A673 (cell line): ENCODE data around the gene ZNF565. TPM values are rescaled to one million over a fixed set of nuclear protein-coding genes. Genes with fewer than 3 reads are reported as not detected.

ENCODE experiments used
- BruUV-seq: library from RNA; stranded (reverse); fragments of 400-500 nt; replicated peaks from 2 replicates; lab custom pipeline; 2021; lab: Mats Ljungman, UMichigan
- CTCF ChIA-PET: fragments of 300-600 bp; sonication (Branson Sonifier 250); formaldehyde crosslinking; loops from one replicate; lab custom pipeline; 2022; ENCODE audit warnings: antibody characterized with exemption; lab: Charles Lee
- POLR2A ChIA-PET: fragments of 300-600 bp; sonication (Branson Sonifier 250); formaldehyde crosslinking; loops from one replicate; lab custom pipeline; 2022; ENCODE audit warnings: antibody characterized with exemption; ENCODE audit not compliant: low non-redundant PET; lab: Charles Lee
- DNase-seq: peaks from one replicate; pipeline ENCODE4 v3.0.0-alpha.2; 2015; ENCODE audit warnings: low spot score
- H3K27ac ChIP-seq: fragments of 200-600 bp; sonication (generic); 2 replicates; pipeline ENCODE4 v1.5.1; 2016; ENCODE audit warnings: mixed run types, low read depth, mild to moderate bottlenecking, mixed read lengths, antibody characterized with exemption, low read length; ENCODE audit not compliant: poor library complexity, severe bottlenecking
- H3K27me3 ChIP-seq: fragments of 200-600 bp; sonication (generic); replicated peaks from 2 replicates; pipeline ENCODE4 v1.6.1; 2017; ENCODE audit warnings: mixed run types, low read depth, mild to moderate bottlenecking, mixed read lengths, antibody characterized with exemption, low read length; ENCODE audit not compliant: insufficient read depth, poor library complexity
- H3K36me3 ChIP-seq: fragments of 200-600 bp; sonication (generic); 2 replicates; pipeline ENCODE4 v1.6.1; 2016; ENCODE audit warnings: mixed run types, mild to moderate bottlenecking, mixed read lengths, antibody characterized with exemption, low read length; ENCODE audit not compliant: insufficient read depth, poor library complexity, severe bottlenecking
- H3K4me1 ChIP-seq: fragments of 200-600 bp; sonication (generic); 2 replicates; pipeline ENCODE4 v1.6.1; 2017; ENCODE audit warnings: mixed run types, mild to moderate bottlenecking, mixed read lengths, antibody characterized with exemption, low read length; ENCODE audit not compliant: insufficient read depth, poor library complexity, severe bottlenecking
- H3K4me3 ChIP-seq: fragments of 200-600 bp; sonication (generic); 2 replicates; pipeline ENCODE4 v1.5.1; 2016; ENCODE audit warnings: low read depth, mixed run types, mild to moderate bottlenecking, mixed read lengths, low read length; ENCODE audit not compliant: poor library complexity, severe bottlenecking
- H3K9me3 ChIP-seq: fragments of 200-600 bp; sonication (generic); 2 replicates; pipeline ENCODE4 v1.6.1; 2016; ENCODE audit warnings: mixed run types, low read depth, mild to moderate bottlenecking, mixed read lengths, antibody characterized with exemption, low read length; ENCODE audit not compliant: poor library complexity, severe bottlenecking
- CTCF ChIP-seq: fragments of 300-800, 200-600 bp; sonication (generic); conservative IDR thresholded peaks from 2 replicates; pipeline ENCODE4 v1.5.1; 2017; ENCODE audit warnings: low read depth, mild to moderate bottlenecking, antibody characterized with exemption, low read length, moderate library complexity, mixed read lengths
- EZH2 ChIP-seq: fragments of 200-600 bp; sonication (generic); IDR thresholded peaks from 2 replicates; pipeline ENCODE4 v1.6.1; 2017; ENCODE audit warnings: borderline replicate concordance, low read depth, mild to moderate bottlenecking, mixed read lengths, antibody characterized with exemption, low read length; ENCODE audit not compliant: poor library complexity, severe bottlenecking
- intact Hi-C: fragments of 100-400 bp; cut with micrococcal nuclease; formaldehyde crosslinking; loops from one replicate; pipeline ENCODE4 v1.10.0; 2022; ENCODE audit not compliant: unreplicated experiment
- total RNA-seq: library from RNA; stranded (reverse); gene quantifications from 2 replicates; pipeline ENCODE4 v1.2.3, GENCODE V29; 2021

Gene ZNF565
- total RNA-seq, 1 experiment from 2014 or later = 7.2 TPM

GRCh38 chr19:36225219-36225892, 10.9 kb upstream of the ZNF565 start:
- ChIA-PET POLR2A (interaction anchor here (0.6 kb wide), 1 partner anchor 264 kb away, joined by 3 read pairs; the partner anchor contains the start of gene ZNF566), CTCF (no interaction called here)
- H3K27me3 ChIP-seq = no peaks in the 10 kb centered on the region
- BruUV-seq = no TSS peak
- intact Hi-C loops = no loop called here
- no peak overlapping the region for H3K4me3 ChIP-seq
- no peaks in the 10 kb centered on the region for H3K4me1 ChIP-seq
- H3K36me3 ChIP-seq = peaks cover 91% of the 10 kb centered on the region
- DNase-seq = no peak
- no peaks in the 10 kb centered on the region for H3K9me3 ChIP-seq
- no peak for TF ChIP-seq CTCF
- no peak for TF ChIP-seq EZH2
- no peak overlapping the region for H3K27ac ChIP-seq

- Histone ChIP-seq H3K4me3 (no peak overlapping the region), H3K4me1 (no peaks in the 10 kb centered on the region), H3K36me3 (peaks cover 75% of the 10 kb centered on the region), H3K27me3 (no peaks in the 10 kb centered on the region), H3K27ac (no peak overlapping the region), H3K9me3 (no peaks in the 10 kb centered on the region)
- TF ChIP-seq EZH2 (no peak), CTCF (no peak)
- ChIA-PET CTCF (no interaction called here), POLR2A (no interaction called here)
- intact Hi-C loops = no loop called here
- no TSS peak for BruUV-seq
- no peak for DNase-seq
Observed at GRCh38 chr19:36222503-36222902, 8.0 kb upstream of the ZNF565 start.

GRCh38 chr19:36221474-36221873, 7.0 kb upstream of the ZNF565 start:
- intact Hi-C loops = no loop called here
- H3K4me3 ChIP-seq = no peak overlapping the region
- H3K27me3 ChIP-seq = no peaks in the 10 kb centered on the region
- CTCF ChIA-PET = no interaction called here
- peaks cover 65% of the 10 kb centered on the region for H3K36me3 ChIP-seq
- POLR2A ChIA-PET = no interaction called here
- TF ChIP-seq CTCF = no peak
- no peak for TF ChIP-seq EZH2
- H3K9me3 ChIP-seq = no peaks in the 10 kb centered on the region
- no peak overlapping the region for H3K27ac ChIP-seq
- no TSS peak for BruUV-seq
- no peak for DNase-seq
- no peaks in the 10 kb centered on the region for H3K4me1 ChIP-seq
